Inferior parietal cortex (tissue), 1 donor: ENCODE results near the gene TRIM10.
"Not testable (repeated sequence)": the region's sequence is repeated elsewhere in the genome, so short reads cannot be mapped to it uniquely, and the experiment has no call there.

ENCODE experiments used
- DNase-seq: peaks from one replicate; pipeline ENCODE4 v3.0.0-alpha.2; 2016; ENCODE audit errors: extremely low spot score

Gene TRIM10

GRCh38 chr6:30130179-30130679 lies 30.8 kb downstream of the TRIM10 start:
- no peak for DNase-seq

- no peak for DNase-seq
Observed at GRCh38 chr6:30129265-30130178, 31.5 kb downstream of the TRIM10 start.

- no peak for DNase-seq
Observed at GRCh38 chr6:30127238-30128093, 33.5 kb downstream of the TRIM10 start.

- DNase-seq = no peak
Observed at GRCh38 chr6:30122515-30122914, 38.5 kb downstream of the TRIM10 start.

- no peak for DNase-seq
Observed at GRCh38 chr6:30121446-30122366, 39.3 kb downstream of the TRIM10 start.

GRCh38 chr6:30118691-30119090 lies 42.3 kb downstream of the TRIM10 start:
- not testable (repeated sequence) for DNase-seq

GRCh38 chr6:30116724-30117123 lies 44.3 kb downstream of the TRIM10 start:
- no peak for DNase-seq

DNA sequence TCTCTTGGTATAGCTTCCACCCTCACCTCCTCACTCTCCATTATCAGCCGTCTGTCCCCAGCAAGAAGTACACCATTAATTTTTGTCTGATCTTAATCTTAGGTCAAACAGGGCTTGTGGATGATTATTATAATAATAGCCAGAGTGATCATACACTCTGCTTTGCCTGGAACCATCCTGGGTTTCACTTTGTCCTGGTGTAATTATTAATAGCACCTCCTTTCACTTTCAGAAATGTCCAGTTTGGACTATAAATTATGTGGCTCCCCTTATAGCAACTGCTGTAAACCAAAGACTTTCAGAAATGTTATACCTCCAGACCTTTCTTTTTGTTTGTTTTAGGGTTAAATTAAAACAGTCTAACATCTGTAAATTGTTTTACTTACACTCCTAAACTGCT lies 47.2 kb downstream of the TRIM10 start:
- DNase-seq = no peak

GRCh38 chr6:30113003-30113759 lies 47.8 kb downstream of the TRIM10 start, which contains the start of gene TRIM31:
TSS of gene TRIM31 (minus strand) at chr6:30113090. CDS start at chr6:30112805, 285 bp downstream.
- DNase-seq = no peak

DNA sequence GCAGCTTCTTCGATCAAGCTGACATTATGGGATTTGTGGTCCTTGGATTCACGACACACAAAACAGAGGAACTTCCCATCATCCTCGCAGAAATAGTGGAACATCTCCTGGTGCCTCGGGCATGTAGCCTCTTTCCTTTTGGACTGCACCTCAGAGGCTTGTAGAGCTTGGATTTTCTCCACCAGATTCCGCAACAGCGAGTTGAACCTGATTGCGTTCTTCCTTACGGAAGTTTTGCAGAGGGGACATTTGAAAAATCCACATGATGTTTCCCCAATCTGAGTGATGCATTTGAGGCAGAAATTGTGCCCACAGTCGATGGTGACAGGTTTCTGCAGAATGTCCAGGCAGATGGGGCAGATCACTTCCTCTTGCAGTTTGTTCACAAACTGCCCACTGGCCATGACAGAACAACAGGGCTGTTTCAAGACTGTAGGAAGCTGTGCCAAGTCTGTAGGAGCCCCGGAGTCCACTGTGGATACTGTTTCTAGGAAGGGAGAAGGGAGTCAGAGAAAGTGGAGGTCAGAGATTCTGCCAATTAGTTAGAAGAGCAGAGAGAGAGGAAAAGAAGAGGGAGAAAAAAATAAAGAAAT lies 48.5 kb downstream of the TRIM10 start:
- no peak for DNase-seq

DNA sequence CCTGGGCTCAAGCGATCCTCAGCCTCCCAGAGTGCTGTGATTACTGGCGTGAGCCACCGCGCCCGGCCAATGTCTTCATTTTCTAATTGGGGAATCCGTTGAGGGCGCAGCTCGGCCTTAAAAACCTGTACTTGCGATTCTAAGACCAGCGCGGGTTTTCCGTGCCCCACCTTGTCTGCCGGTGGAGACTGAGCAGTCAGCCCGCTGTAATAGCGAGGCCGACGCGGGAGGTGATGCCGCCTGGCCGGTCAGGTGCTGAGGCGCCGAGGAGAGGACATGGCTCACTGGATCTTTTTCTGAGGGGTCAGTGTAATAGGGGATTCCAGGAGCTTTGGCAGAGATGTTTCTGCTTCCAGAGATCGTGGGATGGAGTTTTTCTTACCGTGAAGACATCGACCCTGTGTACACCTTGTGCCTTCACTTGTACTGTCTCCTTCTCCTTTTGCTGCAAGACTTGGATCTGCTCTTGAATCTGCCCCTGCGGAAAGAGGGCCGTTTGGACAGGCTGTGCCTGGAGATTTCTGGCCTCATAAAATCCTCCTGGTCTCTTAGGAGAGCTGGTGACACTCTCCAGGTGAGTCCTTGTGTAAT lies 49.6 kb downstream of the TRIM10 start:
- DNase-seq = no peak

DNA sequence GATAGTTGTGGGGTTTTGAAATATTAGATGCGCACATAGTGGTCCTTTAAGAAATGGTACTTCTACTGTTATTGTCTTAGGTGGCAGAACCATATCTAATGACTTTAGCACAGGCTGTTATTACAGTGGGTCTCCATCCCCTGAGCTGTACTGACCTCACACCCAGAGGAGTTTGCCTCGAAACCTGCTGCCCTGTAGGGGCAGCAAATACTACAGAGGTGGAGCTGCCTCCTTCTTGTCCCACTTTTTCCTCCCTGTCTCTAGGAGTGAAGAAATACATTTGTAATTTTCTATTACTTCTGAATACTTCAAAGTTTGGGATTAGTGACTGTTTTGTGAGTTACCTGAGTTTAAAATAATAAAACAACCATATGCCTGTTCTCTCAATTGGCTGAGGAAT lies 56.4 kb downstream of the TRIM10 start:
- no peak for DNase-seq

GRCh38 chr6:30103872-30104179 lies 57.2 kb downstream of the TRIM10 start:
- DNase-seq = no peak

DNA sequence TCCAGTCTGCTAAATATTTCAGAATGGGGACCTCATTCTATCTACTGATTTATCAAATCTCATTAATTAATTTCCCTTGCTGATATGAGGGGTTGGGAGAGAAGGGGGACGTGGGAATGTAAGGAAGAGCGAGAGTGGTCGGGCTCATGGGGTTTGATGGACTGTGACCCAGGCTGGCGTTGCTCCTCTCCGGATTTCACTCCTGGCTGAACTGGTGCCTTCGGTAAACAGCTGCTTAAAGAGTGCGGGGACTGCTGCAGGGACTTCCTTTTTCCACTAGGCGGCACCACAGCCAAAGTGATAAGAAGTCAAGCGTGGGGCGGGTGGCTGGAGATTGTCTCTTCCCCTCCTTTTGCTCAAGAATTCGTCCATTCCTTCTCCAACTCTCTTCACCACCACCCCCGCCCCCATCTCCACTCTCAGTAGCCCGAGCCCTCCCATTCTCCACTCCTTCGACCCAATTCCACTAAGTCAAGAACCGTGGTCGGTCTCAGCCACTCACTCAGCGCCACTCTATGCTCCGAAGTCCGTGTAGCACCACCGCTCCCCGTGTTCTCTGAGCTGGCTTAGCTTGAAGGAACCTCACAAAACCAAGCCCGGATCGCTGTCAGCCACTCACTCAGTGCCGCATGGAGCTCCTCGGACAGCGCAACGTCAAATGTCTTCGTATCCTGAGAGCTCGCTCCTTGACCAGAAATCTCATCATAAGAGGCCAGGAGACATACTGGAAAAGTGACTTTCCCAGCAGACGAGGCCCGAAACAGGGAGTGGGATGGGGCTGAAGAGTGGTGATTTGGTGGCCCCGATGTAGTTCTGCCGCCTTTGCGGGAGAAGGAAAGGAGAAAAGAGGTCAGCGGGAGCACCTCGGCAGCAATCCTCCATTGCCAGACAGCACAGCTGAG lies 57.8 kb downstream of the TRIM10 start:
- DNase-seq = peak; percentile 94

- DNase-seq = no peak
Observed at GRCh38 chr6:30102414-30102969, 58.5 kb downstream of the TRIM10 start.
